Upper lobe of left lung (tissue), 4 donors: ENCODE data around the gene SH3TC2.

Experiments
- POLR2AphosphoS5 ChIP-seq, 2 donors: sonication (generic); formaldehyde crosslinking; IDR thresholded peaks; one replicate each; pipeline ENCODE4 v1.5.1; 2017; ENCODE audit warnings: antibody characterized with exemption in 2 of 2
- TF ChIP-seq, protein P1 (sequence below), 6 experiments: fragments of 450-650 bp in 4 of 6; fragments of 200-600 bp in 2 of 6; sonication (generic) in 2 of 6; IDR thresholded peaks; one replicate each; pipeline ENCODE4 v1.5.1; 2016 to 2019; ENCODE audit warnings: antibody characterized with exemption in 6 of 6

DNA sequence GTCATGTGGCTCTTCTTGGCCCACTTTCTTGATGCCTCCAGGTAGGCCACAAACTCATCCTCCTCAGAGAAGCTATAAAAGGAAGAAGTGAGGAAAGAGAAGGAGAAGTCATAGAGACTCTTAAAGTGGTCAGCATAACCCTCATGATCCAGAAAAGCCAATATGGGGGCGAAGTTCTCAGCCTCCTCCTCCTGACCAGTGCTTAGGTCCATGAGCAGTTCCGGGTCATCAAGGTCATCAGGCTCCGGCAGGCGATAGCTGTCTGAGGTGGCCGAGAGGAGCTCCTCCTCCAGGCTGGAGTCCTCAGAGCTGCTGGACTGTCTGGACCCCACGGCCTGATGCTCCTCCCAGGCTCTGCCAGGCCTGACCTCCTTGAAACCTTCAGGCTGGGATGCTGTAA is 34.7 kb downstream of the SH3TC2 start:
- TF ChIP-seq, protein P1, sequence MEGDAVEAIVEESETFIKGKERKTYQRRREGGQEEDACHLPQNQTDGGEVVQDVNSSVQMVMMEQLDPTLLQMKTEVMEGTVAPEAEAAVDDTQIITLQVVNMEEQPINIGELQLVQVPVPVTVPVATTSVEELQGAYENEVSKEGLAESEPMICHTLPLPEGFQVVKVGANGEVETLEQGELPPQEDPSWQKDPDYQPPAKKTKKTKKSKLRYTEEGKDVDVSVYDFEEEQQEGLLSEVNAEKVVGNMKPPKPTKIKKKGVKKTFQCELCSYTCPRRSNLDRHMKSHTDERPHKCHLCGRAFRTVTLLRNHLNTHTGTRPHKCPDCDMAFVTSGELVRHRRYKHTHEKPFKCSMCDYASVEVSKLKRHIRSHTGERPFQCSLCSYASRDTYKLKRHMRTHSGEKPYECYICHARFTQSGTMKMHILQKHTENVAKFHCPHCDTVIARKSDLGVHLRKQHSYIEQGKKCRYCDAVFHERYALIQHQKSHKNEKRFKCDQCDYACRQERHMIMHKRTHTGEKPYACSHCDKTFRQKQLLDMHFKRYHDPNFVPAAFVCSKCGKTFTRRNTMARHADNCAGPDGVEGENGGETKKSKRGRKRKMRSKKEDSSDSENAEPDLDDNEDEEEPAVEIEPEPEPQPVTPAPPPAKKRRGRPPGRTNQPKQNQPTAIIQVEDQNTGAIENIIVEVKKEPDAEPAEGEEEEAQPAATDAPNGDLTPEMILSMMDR (IDR thresholded peaks at IDR 0.05): no peak
- TF ChIP-seq POLR2AphosphoS5 (IDR thresholded peaks at IDR 0.05): no peak
